H9 (cell line): ENCODE data around the gene SLC37A4. TPM values are rescaled to one million over a fixed set of nuclear protein-coding genes. Genes with fewer than 3 reads are reported as not detected.

Experiments
- DNase-seq: peaks from one replicate; pipeline ENCODE4 v3.0.0-alpha.2; 2017
- H2AFZ ChIP-seq: one replicate; pipeline ENCODE4 v1.6.1; 2013; ENCODE audit warnings: mild to moderate bottlenecking, low read length, control low read depth, moderate library complexity
- H2AK5ac ChIP-seq: 2 replicates; pipeline ENCODE4 v1.6.1; 2013; ENCODE audit warnings: low read length, control low read depth, mixed read lengths; ENCODE audit not compliant: insufficient read length
- H2BK120ac ChIP-seq: one replicate; pipeline ENCODE4 v1.6.1; 2013; ENCODE audit warnings: low read depth, mild to moderate bottlenecking, low read length, control low read depth, inconsistent platforms; ENCODE audit not compliant: poor library complexity, severe bottlenecking
- H2BK12ac ChIP-seq: 2 replicates; pipeline ENCODE4 v1.6.1; 2013; ENCODE audit warnings: low read length, control low read depth, mixed read lengths, low read depth; ENCODE audit not compliant: insufficient read length
- H2BK15ac ChIP-seq: 2 replicates; pipeline ENCODE4 v1.6.1; 2013; ENCODE audit warnings: low read depth, low read length, control low read depth
- H2BK20ac ChIP-seq: one replicate; pipeline ENCODE4 v1.6.1; 2013; ENCODE audit warnings: low read depth, mild to moderate bottlenecking, low read length, control low read depth, inconsistent platforms; ENCODE audit not compliant: poor library complexity, severe bottlenecking
- H2BK5ac ChIP-seq: 2 replicates; pipeline ENCODE4 v1.6.1; 2013; ENCODE audit warnings: low read length, control low read depth, mixed read lengths; ENCODE audit not compliant: insufficient read length
- H3K14ac ChIP-seq: 2 replicates; pipeline ENCODE4 v1.6.1; 2013; ENCODE audit warnings: low read length, control low read depth; ENCODE audit not compliant: insufficient read depth
- H3K18ac ChIP-seq: 2 replicates; pipeline ENCODE4 v1.6.1; 2013; ENCODE audit warnings: low read depth, mild to moderate bottlenecking, mixed read lengths, low read length, control low read depth; ENCODE audit not compliant: insufficient read length
- H3K23ac ChIP-seq: 2 replicates; pipeline ENCODE4 v1.6.1; 2013; ENCODE audit warnings: low read length, control low read depth, mixed read lengths, low read depth; ENCODE audit not compliant: insufficient read length
- H3K23me2 ChIP-seq: 2 replicates; pipeline ENCODE4 v1.6.1; 2013; ENCODE audit warnings: low read depth, mild to moderate bottlenecking, mixed read lengths, low read length, control low read depth; ENCODE audit not compliant: insufficient read length, poor library complexity, severe bottlenecking
- H3K27ac ChIP-seq: 2 replicates; pipeline ENCODE4 v1.5.1; 2013; ENCODE audit warnings: low read length, control low read depth, mixed read lengths, low read depth; ENCODE audit not compliant: insufficient read length
- H3K27me3 ChIP-seq: 2 replicates; pipeline ENCODE4 v1.6.1; 2013; ENCODE audit warnings: low read length, control low read depth, inconsistent platforms; ENCODE audit not compliant: insufficient read depth
- H3K4ac ChIP-seq: 2 replicates; pipeline ENCODE4 v1.6.1; 2013; ENCODE audit warnings: low read depth, mild to moderate bottlenecking, control low read depth, inconsistent platforms, low read length, moderate library complexity
- H3K4me1 ChIP-seq: 2 replicates; pipeline ENCODE4 v1.6.1; 2013; ENCODE audit warnings: low read length, control low read depth, inconsistent platforms; ENCODE audit not compliant: insufficient read depth
- H3K4me2 ChIP-seq: 2 replicates; pipeline ENCODE4 v1.6.1; 2013; ENCODE audit warnings: low read length, control low read depth, mixed read lengths; ENCODE audit not compliant: insufficient read length, insufficient read depth
- H3K56ac ChIP-seq: 2 replicates; pipeline ENCODE4 v1.6.1; 2013; ENCODE audit warnings: low read depth, mild to moderate bottlenecking, mixed read lengths, low read length, control low read depth; ENCODE audit not compliant: insufficient read length
- H3K79me1 ChIP-seq: 2 replicates; pipeline ENCODE4 v1.6.1; 2013; ENCODE audit warnings: low read depth, mild to moderate bottlenecking, moderate library complexity, low read length, control low read depth, inconsistent platforms; ENCODE audit not compliant: insufficient read depth, poor library complexity, severe bottlenecking
- H3K79me2 ChIP-seq: 2 replicates; pipeline ENCODE4 v1.6.1; 2013; ENCODE audit warnings: low read length, control low read depth, inconsistent platforms; ENCODE audit not compliant: insufficient read depth
- H3K9ac ChIP-seq: 2 replicates; pipeline ENCODE4 v1.6.1; 2013; ENCODE audit warnings: low read length, control low read depth, mixed read lengths; ENCODE audit not compliant: insufficient read length; ENCODE audit errors: extremely low read depth
- H3K9me3 ChIP-seq: one replicate; pipeline ENCODE4 v1.6.1; 2013; ENCODE audit warnings: low read depth, low read length, inconsistent platforms; ENCODE audit not compliant: control insufficient read depth
- H3T11ph ChIP-seq: one replicate; pipeline ENCODE4 v1.6.1; 2013; ENCODE audit warnings: mild to moderate bottlenecking, low read length, control low read depth, inconsistent platforms
- H4K20me1 ChIP-seq: one replicate; pipeline ENCODE4 v1.6.1; 2013; ENCODE audit not compliant: control insufficient read depth, insufficient read length, insufficient read depth
- H4K5ac ChIP-seq: 2 replicates; pipeline ENCODE4 v1.6.1; 2013; ENCODE audit warnings: low read depth, mild to moderate bottlenecking, mixed read lengths, low read length, control low read depth; ENCODE audit not compliant: insufficient read length
- H4K8ac ChIP-seq: replicated peaks from 2 replicates; pipeline ENCODE4 v1.6.1; 2013; ENCODE audit warnings: low read length, control low read depth, mixed read lengths, low read depth; ENCODE audit not compliant: insufficient read length
- H4K91ac ChIP-seq: 2 replicates; pipeline ENCODE4 v1.6.1; 2013; ENCODE audit warnings: low read depth, mild to moderate bottlenecking, moderate library complexity, mixed read lengths, low read length, control low read depth; ENCODE audit not compliant: insufficient read length
- H3K27ac Mint-ChIP-seq, 3 experiments: 2 replicates in 2 of 3; 3 replicates in 1 of 3; pipeline ENCODE4 v1.8.0; 2020 to 2021; ENCODE audit warnings: mixed read lengths in 3 of 3, mild to moderate bottlenecking in 1 of 3, moderate library complexity in 1 of 3
- H3K27me3 Mint-ChIP-seq: 2 replicates; pipeline ENCODE4 v1.8.0; 2021; ENCODE audit warnings: low read depth, mild to moderate bottlenecking, moderate library complexity, mixed read lengths
- H3K36me3 Mint-ChIP-seq, 3 experiments: 2 replicates in 2 of 3; 3 replicates in 1 of 3; pipeline ENCODE4 v1.8.0; 2020 to 2021; ENCODE audit warnings: low read depth in 3 of 3, mixed read lengths in 3 of 3; ENCODE audit not compliant: insufficient read depth in 1 of 3
- H3K4me1 Mint-ChIP-seq, 2 experiments: 2 replicates each; pipeline ENCODE4 v1.8.0; 2020; ENCODE audit warnings: mixed read lengths in 2 of 2
- H3K4me3 Mint-ChIP-seq, 2 experiments: 2 replicates in 1 of 2; 3 replicates in 1 of 2; pipeline ENCODE4 v1.8.0; 2020 to 2021; ENCODE audit warnings: mild to moderate bottlenecking in 2 of 2, mixed read lengths in 2 of 2, moderate library complexity in 1 of 2
- H3K9me3 Mint-ChIP-seq, 2 experiments: 2 replicates in 1 of 2; 3 replicates in 1 of 2; pipeline ENCODE4 v1.8.0; 2020; ENCODE audit warnings: mild to moderate bottlenecking in 2 of 2, mixed read lengths in 2 of 2, moderate library complexity in 1 of 2
- CTCF ChIP-seq: fragments of 200-600 bp; sonication (generic); conservative IDR thresholded peaks from 3 replicates; pipeline ENCODE4 v1.8.0; 2021; ENCODE audit warnings: antibody characterized with exemption, mild to moderate bottlenecking
- WGBS: extraction: QIAGEN DNeasy Blood & Tissue Kit; methylation state at CpG from one replicate; pipeline ENCODE4 v1.1.7; 2013; ENCODE audit warnings: missing lambda C conversion rate, low lambda C conversion rate, mixed read lengths; ENCODE audit not compliant: insufficient read length; ENCODE audit errors: extremely low coverage; 5-methylcytosine and 5-hydroxymethylcytosine counted together
- total RNA-seq: library from RNA; stranded (reverse); gene quantifications from 2 replicates; pipeline ENCODE4 v1.2.1, GENCODE V29; 2021

SLC37A4 gene
- total RNA-seq, 1 experiment from 2014 or later: 41.0 TPM

GRCh38 chr11:119077839-119078238 lies 47.2 kb upstream of the SLC37A4 start:
- H3K27me3 ChIP-seq: no peaks in the 10 kb centered on the region
- no peak overlapping the region for H2BK5ac ChIP-seq
- H3K27ac ChIP-seq: no peak overlapping the region
- H3K4me2 ChIP-seq: no peak overlapping the region
- Mint-ChIP-seq H3K9me3 (no peaks in the 10 kb centered on the region), H3K27me3 (no peaks in the 10 kb centered on the region), H3K36me3 (peaks cover 22 to 82% (median 62%) of the 10 kb centered on the region in 3 experiments; a peak in 6 of 7 replicates), H3K27ac (0 out of 7 replicates have a peak overlapping the region, but pooled peaks of 1 of the 3 experiments have one; percentile 57), H3K4me3 (no peak overlapping the region), H3K4me1 (no peaks in the 10 kb centered on the region)
- no peak overlapping the region for H3K4ac ChIP-seq
- H3K79me2 ChIP-seq: no peaks in the 10 kb centered on the region
- no peaks in the 10 kb centered on the region for H3K4me1 ChIP-seq
- H3T11ph ChIP-seq: no peak overlapping the region
- no peak overlapping the region for H4K8ac ChIP-seq
- H3K56ac ChIP-seq: no peak overlapping the region
- no peak overlapping the region for H2BK120ac ChIP-seq
- no peak overlapping the region for H3K14ac ChIP-seq
- no peaks in the 10 kb centered on the region for H3K9me3 ChIP-seq
- no peak overlapping the region for H3K23ac ChIP-seq
- H4K91ac ChIP-seq: no peak overlapping the region
- no peak overlapping the region for H4K5ac ChIP-seq
- no peak overlapping the region for H3K18ac ChIP-seq
- H2AK5ac ChIP-seq: no peak overlapping the region
- no peaks in the 10 kb centered on the region for H4K20me1 ChIP-seq
- no peak overlapping the region for H2BK12ac ChIP-seq
- no CpG with 5 or more reads among the region's 11 CpGs for WGBS
- DNase-seq: no peak
- no peak overlapping the region for H2BK15ac ChIP-seq
- H3K79me1 ChIP-seq: peaks cover 3% of the 10 kb centered on the region
- no peaks in the 10 kb centered on the region for H3K23me2 ChIP-seq
- H3K9ac ChIP-seq: no peak overlapping the region
- no peak for TF ChIP-seq CTCF
- no peak overlapping the region for H2AFZ ChIP-seq
- no peak overlapping the region for H2BK20ac ChIP-seq
